ENCODE measurements around the gene TXNDC16.
"Not testable (repeated sequence)": the region's sequence is repeated elsewhere in the genome, so short reads cannot be mapped to it uniquely, and the experiment has no call there.

The TXNDC16 gene

GRCh38 chr14:52531481-52531880 is 20.8 kb downstream of the TXNDC16 start:
- DNase-seq, result no peak

DNA sequence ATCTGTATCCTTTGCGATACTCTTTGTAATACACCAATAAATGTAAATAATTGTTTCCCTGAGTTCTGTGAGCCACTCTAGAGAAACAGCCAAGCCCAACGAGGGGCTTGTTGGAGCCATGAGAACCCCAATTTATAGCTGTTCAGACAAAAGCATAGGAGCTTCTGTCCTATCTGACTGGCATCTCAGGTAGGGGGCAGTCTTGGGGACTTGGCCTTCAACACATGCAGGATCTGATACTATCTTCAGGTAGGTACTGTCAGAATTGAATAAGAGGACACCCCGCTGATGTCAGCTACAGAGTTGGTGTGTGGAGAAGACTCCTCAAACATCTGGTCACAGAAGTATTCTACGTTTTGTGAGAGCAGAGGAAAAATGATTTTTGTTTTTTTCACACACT is 25.3 kb downstream of the TXNDC16 start:
- DNase-seq, result no peak

DNA sequence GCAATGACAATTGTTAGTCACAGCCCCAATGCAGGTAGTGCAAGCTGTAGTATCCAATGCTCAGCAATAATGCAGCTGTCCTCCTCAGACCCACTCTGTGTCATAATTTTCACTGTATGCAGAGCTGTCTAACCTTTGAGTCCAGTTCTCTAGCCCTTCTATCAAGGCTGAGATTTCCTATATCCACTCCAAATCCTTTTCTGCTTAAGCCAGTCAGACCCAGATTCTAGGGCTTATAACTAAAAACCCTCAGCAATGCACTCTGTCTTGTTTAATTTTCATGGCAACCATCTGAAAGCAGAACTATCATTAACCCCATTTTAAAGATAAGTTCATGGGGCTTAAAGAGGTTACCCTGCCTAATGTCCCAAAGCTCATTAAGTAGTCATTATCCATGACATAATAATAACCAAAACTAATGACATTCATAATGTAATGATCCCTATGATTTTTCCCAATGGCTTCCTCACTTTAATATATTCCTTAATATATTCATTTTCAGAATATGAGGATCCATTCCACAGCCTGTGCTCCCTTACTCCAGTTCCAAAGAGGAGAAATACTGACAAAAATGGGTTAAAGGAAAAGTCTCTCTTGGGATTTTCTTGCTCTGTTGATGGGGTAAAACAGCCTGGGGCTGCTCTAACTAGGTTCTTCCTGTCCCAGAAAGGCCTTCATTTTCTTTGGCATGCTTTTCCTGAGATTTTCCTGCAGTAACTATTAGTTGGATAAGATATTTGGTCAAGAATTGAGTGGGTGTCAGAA is 29.5 kb downstream of the TXNDC16 start:
- no peak for DNase-seq

DNA sequence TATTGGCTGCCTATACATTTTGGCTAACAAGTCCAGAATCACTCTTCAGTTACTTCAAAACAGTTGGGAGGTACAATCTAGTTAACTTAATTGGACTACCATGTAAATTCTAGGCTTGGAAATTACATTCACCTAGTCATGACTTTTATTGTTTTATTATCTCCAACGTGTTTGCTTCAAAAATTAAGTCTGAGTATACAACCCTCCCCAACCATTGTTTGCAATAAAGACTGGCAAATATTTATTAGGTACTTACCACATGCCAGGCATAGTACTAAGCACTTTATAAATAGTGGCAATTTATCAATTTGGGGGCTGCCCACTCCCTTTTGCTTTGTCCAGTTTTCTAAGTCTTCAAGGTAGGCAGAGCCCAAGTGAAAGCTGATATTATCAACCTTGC is 30.3 kb downstream of the TXNDC16 start:
- no peak for DNase-seq

GRCh38 chr14:52514046-52514811 is 38.1 kb downstream of the TXNDC16 start:
- DNase-seq, result no peak

DNA sequence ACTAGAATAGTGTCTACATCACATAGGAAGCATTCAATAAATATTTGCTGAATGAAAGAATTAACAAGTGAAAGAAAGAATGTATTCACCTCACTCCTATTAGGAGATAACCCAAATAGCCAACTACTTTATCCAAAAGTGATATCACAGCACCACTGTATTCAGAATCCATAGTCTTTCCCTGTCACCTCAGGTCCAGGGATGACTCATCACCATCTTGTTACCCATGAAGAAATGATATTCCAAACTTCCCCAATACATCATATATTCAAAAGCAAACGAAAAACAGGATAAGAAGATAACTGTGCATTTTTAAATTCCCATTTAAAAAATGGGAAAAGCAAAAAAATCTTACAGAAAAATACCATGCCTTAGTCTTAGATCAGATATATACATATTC is 39.1 kb downstream of the TXNDC16 start:
- no peak for DNase-seq

GRCh38 chr14:52494444-52494843 is 57.9 kb downstream of the TXNDC16 start:
- no peak for DNase-seq

- DNase-seq, result no peak
Measured at GRCh38 chr14:52485350-52485960, 66.8 kb downstream of the TXNDC16 start.

GRCh38 chr14:52481864-52482263 is 70.4 kb downstream of the TXNDC16 start:
- DNase-seq, result no peak

GRCh38 chr14:52473557-52473956 is 78.7 kb downstream of the TXNDC16 start:
- no peak for DNase-seq

- no peak for DNase-seq
Measured at GRCh38 chr14:52472728-52473127, 79.6 kb downstream of the TXNDC16 start.

DNA sequence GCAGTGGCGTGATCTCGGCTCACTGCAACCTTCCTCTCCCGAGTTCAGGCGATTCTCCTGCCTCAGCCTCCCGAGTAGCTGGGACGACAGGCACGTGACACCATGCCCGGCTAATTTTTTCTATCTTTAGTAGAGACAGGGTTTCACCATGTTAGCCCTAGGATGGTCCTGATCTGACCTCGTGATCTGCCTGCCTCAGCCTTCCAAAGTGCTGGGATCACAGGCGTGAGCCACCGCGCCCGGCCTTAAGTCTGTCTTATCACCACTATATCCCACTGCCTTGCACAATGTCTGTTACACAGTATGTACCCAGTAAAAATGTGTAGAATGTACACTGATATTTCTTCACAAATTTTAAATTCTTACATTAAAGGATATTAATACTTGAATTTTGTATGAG is 80.1 kb downstream of the TXNDC16 start:
- not testable (repeated sequence) for DNase-seq

DNA sequence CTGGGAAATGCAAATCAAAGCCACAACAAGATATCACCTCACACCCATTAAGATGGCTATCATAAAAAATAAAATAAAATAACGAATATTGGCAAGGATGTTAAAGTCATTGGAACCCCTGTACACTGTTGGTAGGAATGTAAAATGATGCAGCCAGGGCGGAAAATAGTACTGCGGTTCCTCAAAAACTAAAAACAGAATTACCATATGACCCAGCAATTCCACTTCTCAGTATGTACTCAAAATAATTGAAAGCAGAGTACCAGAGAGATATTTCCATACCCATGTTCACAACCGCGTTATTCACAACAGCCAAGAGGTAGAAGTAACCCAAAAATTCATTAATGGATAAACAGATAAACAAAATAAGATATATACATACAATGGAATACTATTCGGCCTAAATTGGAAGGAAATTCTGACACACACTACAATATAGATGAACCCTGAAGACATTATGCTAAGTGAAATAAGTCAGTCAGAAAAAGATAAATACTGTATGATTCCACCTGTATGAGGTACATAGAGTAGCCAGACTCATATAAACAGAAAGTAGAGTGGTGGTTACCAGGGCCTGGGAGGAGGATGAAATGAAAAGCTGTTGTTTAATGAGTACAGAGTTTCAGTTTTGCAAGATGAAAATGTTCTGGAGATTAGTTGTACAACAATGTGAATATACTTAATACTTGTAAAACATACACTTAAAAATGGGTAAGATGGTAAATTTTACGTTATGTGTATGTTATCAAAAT is 84.6 kb downstream of the TXNDC16 start:
- DNase-seq, result no peak

DNA sequence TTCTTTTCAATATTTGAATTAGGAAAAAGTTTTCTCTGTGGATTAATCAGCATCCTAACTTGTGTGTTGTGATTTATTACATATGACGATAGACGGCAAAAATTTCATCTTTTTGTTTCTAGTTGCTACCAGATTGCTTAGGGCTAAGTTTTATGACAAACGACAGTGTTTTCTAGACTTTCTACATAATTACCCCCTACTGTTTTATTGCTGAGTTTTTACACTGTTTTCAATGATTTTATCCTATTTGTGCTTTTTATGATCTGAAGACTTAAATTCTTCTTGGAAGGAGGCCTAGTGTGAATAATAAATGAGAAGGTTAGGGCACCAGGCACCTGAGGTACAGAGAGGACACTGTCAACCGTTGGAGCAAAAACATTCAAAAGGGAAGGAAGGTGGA is 88.1 kb downstream of the TXNDC16 start:
- no peak for DNase-seq

DNA sequence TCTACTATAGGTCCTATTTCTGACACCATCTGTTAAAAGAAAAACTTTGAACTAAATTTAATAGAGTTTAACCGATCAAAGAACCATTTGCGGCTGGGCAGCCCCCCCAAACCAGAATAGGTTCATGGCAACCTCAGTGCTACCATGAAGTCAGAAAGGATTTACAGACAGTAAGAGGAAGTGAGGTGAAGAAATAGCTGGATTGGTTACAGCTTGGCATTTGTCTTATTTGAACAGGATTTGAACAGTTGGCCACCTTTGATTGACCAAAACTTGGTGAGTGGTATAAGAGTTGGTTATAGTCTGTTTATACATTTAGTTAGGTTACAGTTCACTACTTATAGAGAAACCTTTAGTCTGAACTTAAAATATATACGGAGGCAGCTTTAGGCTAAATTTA is 88.9 kb downstream of the TXNDC16 start:
- no peak for DNase-seq

DNA sequence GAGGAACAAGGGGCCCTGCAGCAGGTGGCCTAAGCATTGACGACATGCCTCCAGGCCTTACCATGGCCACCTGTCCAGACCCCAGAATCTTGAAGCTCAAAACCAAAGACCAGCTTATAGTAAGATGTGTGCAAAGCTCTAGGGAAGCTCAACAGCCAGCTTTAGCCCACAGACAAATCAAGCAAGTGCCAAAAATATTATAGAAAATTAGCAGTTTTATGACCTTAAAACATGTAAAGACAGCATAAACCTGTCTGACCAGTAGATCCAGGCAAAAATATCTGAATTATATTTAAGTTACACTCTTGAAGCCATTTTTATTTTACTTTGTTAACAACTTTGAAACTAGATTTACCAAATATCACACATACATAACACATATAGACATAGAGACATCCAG is 90.6 kb downstream of the TXNDC16 start:
- no peak for DNase-seq

- no peak for DNase-seq
Measured at GRCh38 chr14:52458721-52459085, 93.6 kb downstream of the TXNDC16 start.

- no peak for DNase-seq
Measured at GRCh38 chr14:52457411-52457810, 94.9 kb downstream of the TXNDC16 start.

DNA sequence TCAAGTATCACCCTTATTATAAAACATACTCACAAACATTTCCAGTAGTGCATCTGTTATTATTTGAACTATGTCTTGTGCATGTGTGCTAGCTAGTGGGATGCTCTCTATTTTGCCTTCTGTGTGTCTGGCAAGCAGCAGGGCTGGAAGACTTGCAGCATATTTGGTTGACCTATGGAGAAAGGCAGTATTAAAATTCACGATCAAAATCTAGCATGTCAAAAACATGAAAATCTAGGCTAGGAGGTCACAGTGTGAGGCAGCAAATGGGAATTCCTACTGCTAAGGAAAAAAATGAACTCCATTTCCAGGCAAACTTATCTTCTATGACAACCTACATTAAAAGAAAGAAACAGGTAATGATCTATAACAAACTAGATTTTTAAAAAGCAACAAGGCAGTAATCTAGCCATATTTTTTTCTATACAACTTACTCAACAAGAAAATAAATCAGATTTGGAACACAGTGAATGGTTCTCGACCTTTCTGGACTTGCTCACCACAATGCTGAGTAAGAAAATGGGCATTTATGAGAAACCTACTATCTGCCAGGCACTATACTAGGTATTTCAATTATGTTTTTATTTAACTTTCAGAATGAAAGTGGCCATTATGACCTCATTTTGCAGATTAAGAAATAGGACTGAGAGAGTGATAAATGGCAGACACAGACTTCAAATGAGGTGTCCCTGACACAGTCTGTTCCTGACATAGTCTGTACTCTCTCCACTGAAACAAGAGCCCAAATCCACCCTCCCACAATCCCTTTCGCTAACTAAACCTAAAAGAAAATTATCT is 96.8 kb downstream of the TXNDC16 start:
- DNase-seq, result no peak

DNA sequence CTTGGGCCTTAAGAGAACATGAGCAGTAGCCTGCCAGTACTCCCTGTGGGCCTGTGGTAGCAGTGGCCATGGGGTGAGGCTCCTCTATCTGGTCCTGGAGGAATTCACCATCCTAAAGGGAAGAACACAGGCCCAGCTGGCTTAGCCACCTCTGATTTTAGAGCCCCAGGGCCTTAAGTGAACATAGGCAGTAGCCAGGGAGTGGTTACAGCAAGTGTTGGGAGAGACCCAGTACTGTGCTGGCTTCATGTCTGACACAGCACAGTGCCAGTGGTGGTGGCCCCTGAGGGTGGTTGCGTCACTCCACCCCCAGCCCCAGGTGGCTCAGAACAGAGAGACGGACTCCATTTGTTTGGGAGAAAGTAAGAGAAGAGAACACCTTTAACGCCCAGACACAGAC is 105.1 kb downstream of the TXNDC16 start:
- no peak for DNase-seq

- DNase-seq, result no peak
Measured at GRCh38 chr14:52446355-52446754, 106.0 kb downstream of the TXNDC16 start.

GRCh38 chr14:52443506-52443905 is 108.8 kb downstream of the TXNDC16 start:
- no peak for DNase-seq

DNA sequence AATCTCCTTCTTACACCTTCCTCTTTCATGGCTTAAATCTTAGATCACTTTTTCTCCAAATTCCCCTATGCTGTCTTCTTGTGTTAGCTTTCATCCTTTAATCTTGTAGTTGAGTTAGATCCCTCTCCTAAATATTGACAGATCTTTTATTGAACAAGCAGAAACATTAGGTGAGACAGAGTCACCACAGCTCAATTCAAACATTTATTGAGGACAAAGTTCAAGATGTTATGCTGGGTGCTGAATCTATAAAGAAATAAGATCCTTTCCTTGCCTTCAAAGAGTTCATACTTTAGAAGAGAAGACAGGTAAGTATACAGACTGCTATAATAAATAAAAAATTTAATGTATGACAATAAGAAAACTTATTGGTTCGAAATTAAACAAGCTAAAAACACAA is 109.7 kb downstream of the TXNDC16 start:
- DNase-seq, result no peak
